GM19099 (cell line): ENCODE results near the gene ZNF534.

Experiments used
- POLR2A ChIP-seq: IDR thresholded peaks from 3 replicates; pipeline ENCODE4 v1.6.1; 2011; ENCODE audit warnings: low read depth; ENCODE audit not compliant: insufficient read length; ENCODE audit errors: extremely low read depth

ZNF534 gene

DNA sequence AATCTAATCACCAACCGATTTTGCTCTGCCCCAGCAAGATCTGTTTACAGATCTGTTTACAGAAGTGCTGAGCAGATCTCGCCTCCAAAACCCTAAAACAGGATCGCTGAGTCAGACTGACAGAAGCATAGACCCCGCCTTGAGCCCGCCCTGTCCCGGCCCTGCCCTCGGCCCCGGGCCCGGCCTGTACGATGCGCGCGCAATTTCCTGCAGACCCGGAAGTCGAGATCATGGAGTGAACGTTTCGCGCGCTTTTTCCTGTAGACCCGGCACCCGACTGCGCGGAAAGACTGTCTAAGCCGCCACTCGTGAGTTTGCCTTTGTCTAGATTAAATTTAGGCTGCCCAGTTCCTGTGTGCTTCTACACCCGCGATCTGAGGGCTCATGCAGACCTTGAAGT, at the start of gene ZNF534:
TSS of gene ZNF534 (plus strand) at position 212 of the 400 bp plus-strand sequence. CDS start 2,327 bp downstream, outside the sequence.
- TF ChIP-seq POLR2A, result no peak

DNA sequence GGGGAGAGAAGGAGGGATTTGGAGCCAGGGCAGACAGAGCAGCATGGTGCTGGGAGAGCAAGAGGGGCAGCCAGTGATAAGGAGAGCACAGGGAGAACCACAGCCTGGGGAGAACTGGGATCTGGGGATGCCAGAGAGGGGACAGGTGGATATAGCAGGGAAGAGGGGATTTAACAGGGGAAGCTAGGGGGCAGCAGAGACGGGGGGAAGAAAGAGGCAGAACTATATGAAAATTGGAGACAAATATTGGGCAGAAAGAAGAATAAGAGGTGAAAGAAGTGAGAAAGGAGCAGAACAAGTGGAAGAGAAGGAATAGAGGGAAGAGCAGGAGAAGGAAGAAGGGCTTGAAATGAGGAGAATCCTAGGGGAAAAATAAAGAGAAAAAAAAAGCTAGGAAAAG, 37.8 kb upstream of the ZNF534 start:
- no peak for TF ChIP-seq POLR2A

DNA sequence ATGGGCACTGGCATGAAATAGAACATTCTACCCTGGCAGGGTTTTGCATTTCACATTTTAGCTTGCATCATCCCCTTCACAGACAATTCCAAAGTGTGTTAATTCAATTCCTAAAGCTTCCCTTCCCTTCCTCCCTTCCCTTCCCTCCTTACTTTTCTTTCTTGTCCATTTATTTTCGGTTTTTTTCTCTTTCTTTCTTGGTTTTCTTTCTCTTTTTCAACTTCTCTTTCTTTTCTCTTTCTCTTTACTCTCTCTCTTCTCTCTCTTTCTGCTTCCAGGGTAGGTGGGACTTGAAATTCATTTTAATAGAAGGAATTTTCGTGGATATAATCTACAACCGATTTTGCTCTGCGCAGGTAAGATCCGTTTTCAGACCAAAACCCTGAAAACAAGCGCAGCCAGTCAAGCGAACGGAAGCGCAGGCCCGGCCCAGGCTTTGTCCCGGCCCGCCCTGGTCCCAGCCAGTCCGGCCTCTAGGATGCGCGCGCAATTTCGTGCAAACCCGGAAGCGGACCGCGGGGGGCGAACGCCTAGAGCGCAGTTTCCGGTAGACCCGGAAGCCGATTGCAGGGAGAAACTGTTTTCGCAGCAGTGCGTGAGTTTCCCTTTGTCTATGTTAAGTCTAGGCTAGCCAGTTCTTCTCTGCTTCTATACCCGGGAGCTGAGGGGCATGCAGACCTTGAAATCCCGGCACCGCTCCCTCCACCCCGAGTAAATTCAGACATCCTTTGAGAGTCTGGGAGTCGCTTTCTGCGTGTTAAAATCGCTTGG, 31.5 kb upstream of the ZNF534 start, which contains the start of gene ZNF528:
TSS of gene ZNF528 (plus strand) at position 540 of the 771 bp plus-strand sequence. CDS start 4,165 bp downstream, outside the sequence.
- peak; percentile 64 for TF ChIP-seq POLR2A

DNA sequence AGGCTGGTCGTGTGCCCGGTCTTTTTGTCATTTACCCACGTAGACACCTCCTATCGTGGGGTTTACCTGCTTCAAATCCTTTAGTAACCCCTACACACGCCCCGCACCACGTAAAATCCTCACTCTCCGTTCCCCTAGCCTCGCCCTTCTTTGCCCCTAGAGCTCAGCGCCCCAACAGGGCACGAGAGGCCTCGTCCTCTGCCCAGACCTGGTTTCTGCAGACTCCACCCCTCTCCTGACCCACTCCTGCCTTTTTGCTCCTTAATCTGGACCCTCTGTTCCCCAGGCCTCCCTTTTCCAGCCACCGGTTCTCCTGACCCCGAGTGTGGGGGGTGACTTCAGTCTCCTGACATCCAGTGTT, 30.9 kb upstream of the ZNF534 start:
- TF ChIP-seq POLR2A, result no peak

DNA sequence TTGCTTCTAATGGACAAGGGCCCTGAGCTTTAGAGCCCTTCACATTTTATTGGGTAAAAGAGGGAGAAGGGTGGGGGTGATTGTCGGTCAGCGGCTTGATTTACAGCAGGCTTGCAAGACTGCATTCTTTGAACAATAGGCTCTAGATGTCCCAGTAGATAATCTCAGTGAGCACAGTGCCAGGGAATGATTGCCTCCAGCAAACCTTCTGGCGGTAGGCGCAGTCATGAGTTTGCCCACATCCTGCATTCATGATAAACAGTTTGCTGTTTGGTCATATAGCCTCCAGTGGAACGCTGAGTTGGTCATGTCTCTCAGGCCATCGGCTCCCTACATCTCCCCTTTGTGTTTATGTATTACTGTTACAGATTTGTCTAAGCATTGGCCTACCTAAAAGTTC, 18.7 kb upstream of the ZNF534 start:
- TF ChIP-seq POLR2A, result no peak

DNA sequence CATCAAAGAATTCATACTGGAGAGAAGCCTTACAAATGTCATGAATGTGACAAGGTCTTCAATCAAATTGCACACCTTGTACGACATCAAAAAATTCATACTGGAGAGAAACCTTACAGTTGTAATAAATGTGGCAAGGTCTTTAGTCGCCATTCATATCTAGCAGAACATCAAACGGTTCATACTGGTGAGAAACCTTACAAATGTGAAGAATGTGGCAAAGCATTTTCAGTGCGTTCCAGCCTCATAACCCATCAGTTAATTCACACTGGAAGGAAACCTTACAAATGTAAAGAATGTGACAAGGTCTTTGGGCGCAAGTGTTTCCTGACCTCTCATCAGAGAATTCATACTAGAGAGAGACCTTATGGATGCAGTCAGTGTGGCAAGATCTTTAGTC, 13.2 kb upstream of the ZNF534 start:
- no peak for TF ChIP-seq POLR2A

DNA sequence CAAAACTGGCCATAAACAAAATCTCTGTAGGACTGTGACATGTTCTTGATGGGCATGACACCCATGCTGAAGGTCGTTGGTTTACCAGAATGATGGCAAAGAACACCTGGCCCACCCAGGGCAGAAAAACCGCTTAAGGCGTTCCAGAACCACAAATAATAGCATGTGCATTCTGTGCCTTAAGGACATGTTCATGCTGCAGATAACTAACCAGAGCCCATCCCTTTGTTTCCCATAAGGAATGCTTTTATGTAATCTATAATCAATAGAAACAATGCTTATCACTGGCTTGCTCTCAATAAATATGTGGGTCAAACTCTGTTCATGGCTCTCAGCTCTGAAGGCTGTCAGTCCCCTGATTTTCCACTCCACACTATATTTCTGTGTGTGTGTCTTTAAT, 13.2 kb downstream of the ZNF534 start:
- no peak for TF ChIP-seq POLR2A

DNA sequence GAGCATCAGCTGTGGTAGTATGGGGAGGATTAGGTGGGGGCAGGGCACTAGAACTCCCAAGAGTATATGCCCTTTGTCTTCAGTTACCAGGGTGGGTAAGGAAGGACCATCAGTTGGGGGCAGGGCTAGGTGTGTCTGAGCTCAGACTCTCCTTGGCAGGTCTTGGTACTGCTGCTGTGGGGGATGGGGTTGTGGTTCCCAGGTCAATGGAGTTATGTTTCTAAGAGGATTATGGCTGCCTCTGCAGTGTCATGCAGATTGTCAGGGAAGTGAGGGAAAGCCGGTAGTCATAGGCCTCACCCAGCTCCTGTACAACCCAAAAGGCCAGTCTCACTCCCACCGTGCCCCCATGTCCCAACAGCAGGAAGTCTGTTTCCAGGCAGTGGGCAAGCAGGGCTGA, 15.6 kb downstream of the ZNF534 start:
- TF ChIP-seq POLR2A, result no peak

DNA sequence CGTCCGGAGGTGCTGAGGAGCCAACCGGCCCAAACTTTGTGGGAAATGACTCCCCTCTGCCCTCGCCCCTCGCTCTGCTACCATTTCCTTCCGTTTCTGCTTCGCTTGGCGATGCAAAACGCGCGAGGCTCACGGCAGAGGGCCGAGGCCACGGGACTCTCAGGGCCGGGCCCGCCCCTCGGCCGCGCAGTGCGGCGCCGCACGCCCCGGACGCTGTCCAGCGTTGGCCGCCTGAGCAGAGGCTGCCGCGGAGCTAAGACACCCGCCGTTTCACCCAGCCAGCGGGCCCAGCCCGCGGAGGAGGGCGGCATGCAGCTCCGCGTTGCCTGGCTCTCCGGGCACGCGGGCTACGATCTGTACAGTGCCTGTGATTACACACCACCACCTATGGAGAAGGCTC, 22.3 kb downstream of the ZNF534 start:
- no peak for TF ChIP-seq POLR2A

DNA sequence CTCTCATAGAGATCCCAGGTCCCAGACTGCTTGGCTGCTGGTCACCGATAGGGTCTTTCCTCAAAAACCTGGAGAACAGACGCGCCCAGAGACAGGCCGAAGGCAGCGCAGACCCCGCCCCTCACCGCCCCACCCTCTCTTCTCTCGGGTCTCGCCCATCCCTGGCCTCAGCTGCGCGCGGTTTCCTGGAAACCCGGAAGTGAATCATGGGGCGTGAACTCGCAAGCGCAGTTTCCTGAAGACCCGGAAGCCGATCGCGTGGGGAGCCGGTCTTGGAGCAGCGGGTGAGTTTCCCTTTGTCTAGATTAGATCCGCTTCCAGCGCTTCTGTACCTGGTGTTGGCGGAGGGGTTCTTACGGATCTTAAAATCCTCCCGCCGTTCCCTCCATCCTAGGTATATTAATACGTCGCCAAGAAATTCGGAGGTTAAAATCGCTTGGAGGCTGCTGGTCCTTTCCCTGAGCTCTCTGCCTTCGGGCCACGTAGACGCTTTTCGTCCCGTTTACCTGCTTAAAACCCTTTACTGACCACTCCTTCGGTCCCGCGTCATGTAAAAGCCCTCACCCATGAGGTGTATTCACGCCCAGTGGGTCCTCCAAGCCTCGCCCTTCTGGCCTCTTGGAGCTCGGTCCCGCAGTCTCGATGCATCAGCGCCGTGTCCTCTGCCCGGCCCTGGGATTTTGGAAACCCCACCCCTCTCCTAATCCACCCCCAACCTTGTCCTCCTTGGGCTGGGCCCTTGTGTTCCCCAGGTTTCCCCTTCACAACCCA, 24.6 kb downstream of the ZNF534 start, which contains the start of gene ZNF578:
TSS of gene ZNF578 (plus strand) at position 230 of the 771 bp plus-strand sequence. CDS start 48,293 bp downstream, outside the sequence.
- TF ChIP-seq POLR2A, result no peak

DNA sequence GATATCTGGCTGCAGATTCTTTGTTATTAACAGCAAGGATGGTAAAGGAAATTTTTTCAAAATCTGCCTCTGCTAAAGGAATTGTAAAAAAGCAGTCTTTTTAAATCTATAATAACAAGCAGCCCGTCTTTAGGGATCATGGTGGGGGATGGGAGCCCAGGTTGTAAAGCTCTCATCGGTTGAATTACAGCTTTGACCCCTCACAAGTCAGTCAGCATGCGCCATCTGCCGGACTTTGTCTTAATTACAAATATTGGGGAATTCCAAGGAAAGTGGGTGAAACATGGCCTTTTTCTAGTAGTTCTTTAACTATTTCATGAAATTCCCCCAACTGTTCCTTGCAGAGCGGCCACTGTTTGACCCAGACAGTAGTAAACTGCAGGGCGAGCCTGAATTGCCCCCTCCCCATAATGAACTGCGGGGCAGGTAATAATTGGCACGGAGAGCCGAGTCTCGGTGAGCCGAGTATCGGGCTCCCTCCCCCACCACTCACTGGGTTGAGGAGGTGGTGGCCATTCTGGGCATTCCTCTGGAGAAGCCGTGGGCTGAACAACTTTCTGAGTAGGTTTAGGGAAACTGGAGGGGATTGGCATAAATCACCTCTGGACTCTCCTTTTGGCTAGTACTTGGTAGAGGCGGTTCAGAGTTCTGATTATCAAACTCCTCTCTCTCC, 36.0 kb downstream of the ZNF534 start:
- TF ChIP-seq POLR2A, result no peak

DNA sequence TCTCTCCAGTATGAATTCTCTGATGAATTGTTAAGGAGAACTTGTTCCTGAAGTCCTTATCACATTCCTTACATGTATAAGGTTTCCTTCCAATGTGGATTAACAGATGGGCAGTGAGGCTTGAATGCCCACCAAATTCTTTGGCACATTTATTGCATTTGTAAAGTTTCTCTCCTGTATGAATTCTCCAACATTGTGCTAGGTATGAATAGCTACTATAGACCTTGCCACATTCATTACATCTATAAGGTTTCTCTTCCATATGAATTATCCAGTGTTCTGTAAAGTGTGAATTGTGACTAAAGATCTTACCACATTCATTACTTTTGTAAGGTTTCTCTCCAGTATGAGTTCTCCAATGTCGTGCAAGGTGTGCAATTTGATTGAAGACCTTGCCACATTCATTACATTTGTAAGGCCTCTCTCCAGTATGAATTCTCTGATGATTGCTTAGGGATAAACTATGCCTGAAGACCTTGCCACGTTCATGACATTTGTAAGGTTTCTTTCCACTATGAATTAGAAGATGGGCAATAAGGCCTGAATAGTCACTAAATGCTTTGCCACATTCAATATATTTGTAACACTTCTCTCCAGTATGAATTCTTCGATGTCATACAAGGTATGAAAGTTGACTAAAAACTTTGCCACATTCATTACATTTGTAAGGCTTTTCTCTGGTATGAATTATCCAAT, 44.9 kb downstream of the ZNF534 start:
- no peak for TF ChIP-seq POLR2A

DNA sequence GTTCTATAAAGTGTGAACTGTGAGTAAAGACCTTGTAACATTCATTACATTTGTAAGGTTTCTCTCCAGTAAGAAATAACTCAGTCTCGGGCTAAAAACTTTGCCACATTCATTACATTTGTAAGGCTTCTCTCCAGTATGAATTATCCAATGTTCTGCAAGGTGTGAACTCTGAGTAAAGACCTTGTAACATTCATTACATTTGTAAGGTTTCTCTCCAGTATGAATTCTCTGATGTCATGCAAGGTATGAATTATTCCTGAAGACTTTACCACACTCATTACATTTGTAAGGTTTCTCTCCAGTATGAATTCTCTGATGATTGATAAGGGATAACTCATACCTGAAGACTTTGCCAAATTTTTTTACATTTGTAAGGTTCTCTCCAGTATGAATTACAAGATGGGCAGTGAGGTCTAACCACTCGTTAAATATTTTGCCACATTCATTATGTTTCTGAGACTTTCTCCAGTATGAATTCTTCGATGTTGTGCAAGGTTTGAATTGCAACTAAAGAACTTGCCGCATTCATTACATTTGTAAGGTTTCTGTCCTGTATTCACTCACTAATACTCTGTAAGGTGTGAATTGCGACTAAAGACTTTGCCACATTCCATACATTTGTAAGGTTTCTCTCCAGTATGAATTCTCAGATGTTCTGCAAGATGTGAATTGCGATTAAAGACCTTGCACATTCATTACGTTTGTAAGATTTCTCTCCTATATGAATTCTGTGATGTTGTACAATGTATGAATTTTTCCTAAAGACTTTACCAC, 45.6 kb downstream of the ZNF534 start:
- TF ChIP-seq POLR2A, result no peak
